Cardiac septum (tissue), 1 donor: Measurements from ENCODE around the gene SLC6A11. TPM values are rescaled to one million over a fixed set of nuclear protein-coding genes. Genes with fewer than 3 reads are reported as not detected.

Experiments
- DNase-seq: peaks from one replicate; pipeline ENCODE4 v3.0.0-alpha.2; 2020; ENCODE audit warnings: low spot score
- intact Hi-C: fragments of 100-400 bp; cut with DNase I; formaldehyde crosslinking; loops from one replicate; pipeline ENCODE4 v1.14.0; 2022
- total RNA-seq: library from RNA; stranded (reverse); fragmentation: NEBNext Ultra II Directional; extraction: Animal tissue kit (Norgen Biotek cat#: 25700); gene quantifications from one replicate; pipeline ENCODE4 v1.2.1, GENCODE V29; 2021
- donor health status: DM: no; HTN: no; CAD: no.

SLC6A11 gene
- total RNA-seq, 1 donor from 2014 or later, result not detected

DNA sequence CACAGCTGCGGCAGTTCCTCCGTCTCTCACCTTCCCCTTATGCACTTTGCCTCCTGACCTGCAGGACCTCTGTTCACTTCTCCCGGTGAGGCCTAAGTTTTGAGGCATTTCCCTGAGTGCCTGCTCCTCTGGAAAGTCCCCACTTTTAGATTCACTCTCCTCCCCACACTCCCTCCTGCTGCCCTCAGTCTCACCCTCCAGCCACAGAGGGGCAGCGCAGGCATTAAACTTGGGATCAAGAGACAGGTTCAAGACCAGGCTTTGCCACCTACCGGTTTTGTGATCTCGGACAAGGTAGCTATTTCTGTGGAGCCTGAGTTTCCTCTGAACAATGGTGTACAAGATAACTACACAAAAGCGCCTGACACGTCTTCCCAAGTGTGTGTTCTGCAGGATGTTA, 19.4 kb downstream of the SLC6A11 start:
- no peak for DNase-seq
- intact Hi-C loops, result no loop called here

DNA sequence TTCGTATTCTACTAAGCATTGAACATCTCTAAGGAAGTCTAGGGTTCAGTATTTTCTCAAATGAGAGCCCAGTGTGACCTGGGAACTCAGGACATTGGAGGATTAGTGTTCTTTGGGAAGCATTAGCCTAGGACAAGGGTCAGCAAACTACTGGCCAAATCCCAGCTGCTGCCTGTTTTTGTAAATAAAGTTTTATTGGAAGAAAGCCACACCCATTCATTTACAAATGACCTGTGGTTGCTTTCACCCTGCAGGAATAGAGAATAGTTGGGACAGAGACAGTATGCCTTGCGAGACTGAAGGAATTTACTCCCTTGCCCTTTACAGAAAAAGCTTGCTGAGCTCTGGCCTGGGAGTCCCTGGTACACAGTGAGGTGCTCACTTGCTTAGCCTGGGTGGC, 20.6 kb downstream of the SLC6A11 start:
- intact Hi-C loops, result no loop called here
- DNase-seq, result no peak

- intact Hi-C loops, result no loop called here
- DNase-seq, result no peak
Measured at GRCh38 chr3:10837849-10838248, 21.8 kb downstream of the SLC6A11 start.

DNA sequence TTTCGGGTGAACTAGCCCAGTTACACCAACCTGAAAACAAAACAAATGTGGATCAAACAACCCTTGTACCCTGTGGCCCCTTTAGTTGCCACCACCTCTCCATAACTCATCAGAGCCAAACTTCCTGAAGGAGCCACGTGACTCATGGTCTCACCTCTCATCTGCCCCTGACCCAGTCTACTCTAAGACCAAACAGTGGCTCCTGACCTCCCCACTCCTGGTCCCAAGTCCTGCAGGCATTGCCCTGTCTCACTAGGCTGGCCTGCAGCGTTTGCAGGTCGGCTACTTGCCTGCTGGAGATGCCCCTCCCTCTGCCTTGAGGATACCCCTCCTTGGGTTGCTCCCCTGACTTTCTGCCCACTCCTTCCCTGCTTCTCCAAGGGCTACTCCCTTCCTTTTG, 23.1 kb downstream of the SLC6A11 start:
- intact Hi-C loops, result no loop called here
- no peak for DNase-seq

GRCh38 chr3:10841100-10841499, 25.1 kb downstream of the SLC6A11 start:
- DNase-seq, result no peak
- intact Hi-C loops, result no loop called here

- no peak for DNase-seq
- intact Hi-C loops, result no loop called here
Measured at GRCh38 chr3:10843378-10843777, 27.4 kb downstream of the SLC6A11 start.

- intact Hi-C loops, result no loop called here
Measured at GRCh38 chr3:10845001-10845761, 29.2 kb downstream of the SLC6A11 start.

DNA sequence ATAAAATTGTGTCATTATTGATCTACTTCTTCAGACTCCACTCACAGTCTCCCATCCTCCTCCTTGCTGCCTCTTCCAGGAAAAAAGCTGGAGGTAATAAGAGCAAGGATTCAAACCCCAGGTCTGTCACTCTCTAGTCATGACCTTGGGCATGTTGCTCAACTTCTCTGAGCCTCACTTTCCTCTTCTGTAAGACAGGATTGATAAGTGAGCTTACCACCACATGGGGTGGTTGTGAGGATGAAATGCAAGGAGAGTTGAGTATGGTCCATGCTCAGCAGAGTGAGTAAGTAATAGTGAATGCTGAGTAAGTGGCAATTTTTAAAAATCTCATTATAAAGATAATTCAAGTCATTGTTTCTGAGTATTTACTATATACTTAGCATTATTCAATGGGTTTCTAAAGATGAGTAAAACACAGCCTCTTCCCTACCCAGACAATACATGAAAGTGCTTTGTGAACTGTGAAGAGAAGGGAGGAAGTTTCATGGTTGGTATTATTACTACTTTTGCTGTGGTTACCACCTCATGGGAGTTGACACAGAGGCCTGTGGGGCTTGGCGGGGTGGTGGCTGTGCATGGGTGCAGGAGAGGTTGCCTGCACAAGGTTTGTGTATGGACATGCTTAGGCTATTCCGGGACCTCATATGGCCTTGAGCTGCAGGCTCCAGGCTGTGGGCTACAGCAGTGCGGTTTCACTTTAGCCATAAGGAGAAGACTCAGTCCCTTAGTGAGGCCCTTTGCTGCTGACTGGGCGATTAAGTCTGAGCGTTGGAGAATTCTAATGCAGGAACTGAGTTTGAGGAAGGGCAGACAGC, 30.0 kb downstream of the SLC6A11 start:
- DNase-seq, result no peak
- intact Hi-C loops, result no loop called here

More at GRCh38 chr3:10845001-10845761, 29.2 kb downstream of the SLC6A11 start:
- no peak for DNase-seq

- intact Hi-C loops, result no loop called here
- no peak for DNase-seq
Measured at GRCh38 chr3:10846657-10846975, 30.6 kb downstream of the SLC6A11 start.

GRCh38 chr3:10848261-10848660, 32.2 kb downstream of the SLC6A11 start:
- intact Hi-C loops, result no loop called here
- no peak for DNase-seq

GRCh38 chr3:10852066-10852808, 36.2 kb downstream of the SLC6A11 start:
- no peak for DNase-seq
- intact Hi-C loops, result no loop called here

- DNase-seq, result no peak
- intact Hi-C loops, result no loop called here
Measured at GRCh38 chr3:10855083-10855870, 39.2 kb downstream of the SLC6A11 start.

- intact Hi-C loops, result no loop called here
- DNase-seq, result no peak
Measured at GRCh38 chr3:10855871-10856662, 40.0 kb downstream of the SLC6A11 start.

DNA sequence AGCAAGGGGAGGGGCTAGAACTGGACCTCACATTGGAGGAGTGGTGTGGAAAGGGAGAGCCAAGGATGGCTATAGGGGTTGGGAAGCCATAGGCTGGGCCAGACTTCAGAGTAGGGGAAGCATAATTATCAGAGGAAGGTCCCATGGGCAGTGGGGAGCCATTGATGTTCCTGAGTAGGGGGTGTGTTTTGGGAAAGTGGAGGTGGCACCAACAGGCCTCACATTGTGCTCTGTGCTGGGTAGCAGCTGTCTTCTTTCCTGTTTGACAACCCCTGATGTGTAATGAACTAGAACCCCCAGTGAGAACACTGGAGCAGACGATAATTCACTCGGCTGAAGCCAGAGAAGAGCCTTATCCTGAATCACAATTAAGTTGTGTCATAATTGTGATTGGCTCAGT, 41.2 kb downstream of the SLC6A11 start:
- intact Hi-C loops, result no loop called here
- DNase-seq, result no peak

- no peak for DNase-seq
- intact Hi-C loops, result no loop called here
Measured at GRCh38 chr3:10858091-10858490, 42.1 kb downstream of the SLC6A11 start.

- intact Hi-C loops, result no loop called here
- no peak for DNase-seq
Measured at GRCh38 chr3:10867384-10867783, 51.4 kb downstream of the SLC6A11 start.

- DNase-seq, result no peak
- intact Hi-C loops, result no loop called here
Measured at GRCh38 chr3:10869460-10869859, 53.4 kb downstream of the SLC6A11 start.

DNA sequence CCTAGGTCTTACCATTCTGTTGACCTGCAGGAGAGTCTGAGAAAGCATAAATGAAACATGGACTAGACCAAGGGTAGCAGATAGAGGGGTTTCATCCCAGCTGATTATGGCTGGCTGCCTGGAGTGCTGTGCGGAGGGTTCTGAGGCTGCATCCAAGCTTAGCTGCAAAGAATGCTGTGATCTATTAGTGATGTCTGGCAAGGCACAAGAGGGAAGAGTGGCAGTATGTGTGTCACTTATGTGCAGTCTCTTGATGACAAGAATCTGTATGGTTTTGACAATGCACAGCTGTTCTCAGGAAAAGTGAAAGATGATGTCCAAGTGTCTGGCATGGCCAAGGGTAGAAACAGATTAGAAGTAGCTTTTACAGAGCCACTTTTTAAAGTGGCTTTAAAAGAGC, 54.3 kb downstream of the SLC6A11 start:
- no peak for DNase-seq
- intact Hi-C loops, result no loop called here

DNA sequence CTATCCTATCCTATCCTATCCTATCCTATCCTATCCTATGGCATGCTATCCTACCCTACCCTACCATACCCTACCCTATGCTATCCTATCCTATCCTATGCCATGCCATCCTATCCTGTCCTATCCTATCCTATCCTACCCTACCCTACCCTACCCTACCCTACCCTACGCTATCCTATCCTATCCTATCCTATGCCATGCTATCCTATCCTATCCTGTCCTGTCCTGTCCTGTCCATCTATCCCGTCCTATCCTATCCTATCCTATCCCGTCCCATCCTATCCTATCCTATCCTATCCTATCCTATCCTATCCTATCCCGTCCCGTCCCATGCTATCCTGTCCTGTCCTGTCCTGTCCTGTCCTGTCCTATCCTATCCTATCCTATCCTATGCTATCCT, 57.4 kb downstream of the SLC6A11 start:
- no peak for DNase-seq
- intact Hi-C loops, result no loop called here
